ENCODE data around the gene IL17RE.
"Not testable (repeated sequence)": the region's sequence is repeated elsewhere in the genome, so short reads cannot be mapped to it uniquely, and the experiment has no call there.

The IL17RE gene, protein sequence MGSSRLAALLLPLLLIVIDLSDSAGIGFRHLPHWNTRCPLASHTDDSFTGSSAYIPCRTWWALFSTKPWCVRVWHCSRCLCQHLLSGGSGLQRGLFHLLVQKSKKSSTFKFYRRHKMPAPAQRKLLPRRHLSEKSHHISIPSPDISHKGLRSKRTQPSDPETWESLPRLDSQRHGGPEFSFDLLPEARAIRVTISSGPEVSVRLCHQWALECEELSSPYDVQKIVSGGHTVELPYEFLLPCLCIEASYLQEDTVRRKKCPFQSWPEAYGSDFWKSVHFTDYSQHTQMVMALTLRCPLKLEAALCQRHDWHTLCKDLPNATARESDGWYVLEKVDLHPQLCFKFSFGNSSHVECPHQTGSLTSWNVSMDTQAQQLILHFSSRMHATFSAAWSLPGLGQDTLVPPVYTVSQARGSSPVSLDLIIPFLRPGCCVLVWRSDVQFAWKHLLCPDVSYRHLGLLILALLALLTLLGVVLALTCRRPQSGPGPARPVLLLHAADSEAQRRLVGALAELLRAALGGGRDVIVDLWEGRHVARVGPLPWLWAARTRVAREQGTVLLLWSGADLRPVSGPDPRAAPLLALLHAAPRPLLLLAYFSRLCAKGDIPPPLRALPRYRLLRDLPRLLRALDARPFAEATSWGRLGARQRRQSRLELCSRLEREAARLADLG

DNA sequence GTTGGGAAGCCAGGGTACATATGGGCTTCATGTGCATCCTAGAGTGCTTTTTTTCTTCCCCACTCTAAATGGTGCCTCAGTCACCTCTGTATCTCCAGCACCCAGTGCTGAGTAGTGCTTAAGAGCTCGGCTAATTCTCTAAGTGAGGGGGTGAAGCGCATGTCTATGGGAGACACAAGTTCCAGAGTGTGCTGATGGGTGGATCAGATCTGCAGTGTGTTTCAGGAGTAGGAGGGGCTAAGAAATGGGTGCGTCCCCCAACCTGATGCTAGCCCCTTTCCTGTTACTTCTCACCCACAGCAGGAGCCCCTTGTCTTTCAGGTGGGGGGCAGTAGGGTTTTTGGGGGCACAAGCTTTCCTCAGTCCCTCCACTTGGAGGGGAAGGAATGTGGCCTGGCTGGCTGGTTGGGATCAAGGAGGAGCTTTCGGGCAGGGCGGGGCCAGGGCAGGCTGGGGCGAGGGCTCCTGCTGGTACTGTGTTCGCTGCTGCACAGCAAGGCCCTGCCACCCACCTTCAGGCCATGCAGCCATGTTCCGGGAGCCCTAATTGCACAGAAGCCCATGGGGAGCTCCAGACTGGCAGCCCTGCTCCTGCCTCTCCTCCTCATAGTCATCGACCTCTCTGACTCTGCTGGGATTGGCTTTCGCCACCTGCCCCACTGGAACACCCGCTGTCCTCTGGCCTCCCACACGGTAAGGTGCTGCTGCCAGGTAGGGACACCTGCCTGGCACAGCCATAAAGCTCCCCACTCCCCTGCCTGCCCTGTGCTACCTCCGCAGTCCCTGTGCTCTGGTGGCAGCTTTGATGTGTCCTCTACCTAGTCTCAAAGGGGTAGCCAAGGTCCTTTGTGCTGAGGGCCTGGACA, at the start of gene IL17RE:
Gene IL17RE (plus strand): TSS at position 477 of the 866 bp plus-strand sequence. CDS start 85 bp downstream, at position 562.
- peak; percentile 4 for DNase-seq

DNA sequence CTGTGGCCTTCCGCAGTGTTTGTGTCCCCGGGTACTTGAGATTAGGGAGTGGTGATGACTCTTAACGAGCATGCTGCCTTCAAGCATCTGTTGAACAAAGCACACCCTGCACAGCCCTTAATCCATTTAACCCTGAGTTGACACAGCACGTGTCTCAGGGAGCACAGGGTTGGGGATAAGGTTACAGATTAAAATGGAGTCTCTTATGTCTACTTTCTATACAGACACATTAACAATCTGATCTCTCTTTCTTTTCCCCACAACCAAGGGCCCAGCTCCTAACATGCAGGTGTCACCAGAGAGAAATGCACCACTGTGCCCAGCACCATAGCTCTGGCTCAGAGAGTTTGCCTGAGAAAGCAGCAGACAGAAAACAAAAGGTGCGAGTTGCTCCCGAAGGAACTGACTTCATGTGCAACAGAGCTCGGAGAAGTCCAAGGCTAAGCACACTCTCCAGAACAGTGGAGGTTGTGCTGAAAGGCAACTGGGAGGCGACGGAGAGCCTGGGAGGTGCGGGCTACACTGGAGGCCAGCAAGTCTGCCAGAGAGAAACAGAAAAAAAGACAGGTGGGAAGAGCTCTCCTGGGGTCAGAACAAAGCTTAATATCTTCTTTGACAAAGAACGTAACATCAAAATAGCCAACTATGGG, 48.2 kb upstream of the IL17RE start:
- DNase-seq: not testable (repeated sequence)

DNA sequence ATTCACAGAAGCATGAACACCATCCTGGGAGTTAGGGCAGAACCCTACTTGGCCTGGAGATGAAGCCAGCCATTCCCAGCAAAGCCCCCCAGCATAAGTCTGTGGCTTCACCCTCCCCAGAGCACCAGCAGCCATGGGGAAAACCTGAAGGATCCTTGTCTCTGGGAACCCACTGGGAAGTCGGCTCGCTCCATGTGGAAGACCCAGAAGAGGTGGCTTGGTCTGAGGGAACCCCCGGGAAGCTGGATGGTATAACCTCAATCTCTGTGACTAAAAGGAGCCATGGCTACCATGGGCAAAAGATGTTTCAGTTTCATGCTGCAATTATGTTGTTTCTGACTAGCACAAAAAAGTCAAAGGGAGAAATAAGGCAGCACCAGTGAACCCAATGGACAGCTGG, 47.1 kb upstream of the IL17RE start:
- no peak for DNase-seq

DNA sequence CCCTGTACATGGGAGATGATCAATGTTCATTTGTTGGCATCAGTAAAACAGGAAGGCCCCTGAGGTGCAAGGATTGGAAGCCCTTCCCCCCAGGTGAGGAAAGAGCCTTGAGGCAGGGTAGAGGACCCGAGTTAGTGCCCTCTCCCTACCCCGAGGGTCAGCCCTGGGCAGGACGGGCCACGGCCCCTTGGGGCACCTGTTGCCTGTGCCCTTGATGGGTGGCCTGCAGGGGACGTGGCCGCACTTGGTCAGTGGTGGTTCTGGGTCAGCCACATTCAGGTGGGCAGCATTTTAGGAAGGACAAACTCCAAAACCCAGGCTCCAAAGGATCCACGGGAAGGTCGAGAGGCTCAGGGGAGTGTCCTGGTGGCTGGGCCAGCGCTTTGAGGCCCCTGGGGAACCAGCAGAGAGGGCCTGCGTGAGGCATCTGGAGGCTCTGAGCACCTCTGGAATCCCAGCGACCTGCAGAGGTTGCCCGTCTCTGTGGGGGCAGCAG, 43.1 kb upstream of the IL17RE start:
- no peak for DNase-seq

DNA sequence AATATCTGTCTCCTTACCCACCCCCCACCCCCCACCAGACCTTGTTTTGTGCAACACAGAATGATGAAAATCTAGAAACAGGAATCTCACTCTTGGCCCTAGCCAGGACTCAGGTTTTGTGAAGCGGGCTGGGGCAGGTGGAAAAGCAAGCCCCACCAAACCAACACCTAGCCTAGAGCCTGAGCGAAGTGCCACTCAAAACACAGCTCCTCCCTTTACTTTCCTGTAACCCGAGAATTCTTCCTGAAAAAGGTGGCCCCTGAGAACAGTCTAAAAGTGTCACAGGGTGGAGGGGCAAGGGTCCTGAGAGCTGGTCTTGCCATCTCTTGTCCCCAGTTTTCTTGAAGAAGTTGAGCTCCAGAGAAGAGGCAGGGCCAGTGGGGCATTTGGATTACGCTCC, 41.4 kb upstream of the IL17RE start:
- no peak for DNase-seq

DNA sequence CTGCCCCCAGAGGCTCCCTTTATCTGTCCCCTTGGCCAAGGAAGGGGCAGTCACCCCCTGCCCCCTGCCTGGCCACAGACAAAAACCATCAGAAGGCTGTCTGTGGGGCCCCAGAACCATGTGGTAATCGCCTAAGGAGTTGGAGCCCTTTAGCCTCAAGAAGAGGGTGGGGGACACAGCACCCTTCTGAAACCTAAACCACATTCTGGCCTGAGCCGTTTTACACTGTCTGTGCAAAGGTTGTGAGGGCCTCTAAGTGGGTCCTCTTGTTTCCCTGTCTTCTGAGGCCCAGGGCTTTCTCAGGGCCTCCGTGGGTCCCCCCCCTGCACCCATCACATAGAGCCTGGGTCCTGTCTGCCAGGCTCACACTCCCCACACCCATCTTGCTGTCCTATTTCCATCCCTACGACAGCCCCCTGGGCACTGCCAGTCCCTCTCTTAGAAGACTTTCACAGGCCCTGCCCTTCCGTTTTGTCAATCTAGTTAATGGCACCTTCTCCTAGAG, 41.0 kb upstream of the IL17RE start:
- DNase-seq: no peak

DNA sequence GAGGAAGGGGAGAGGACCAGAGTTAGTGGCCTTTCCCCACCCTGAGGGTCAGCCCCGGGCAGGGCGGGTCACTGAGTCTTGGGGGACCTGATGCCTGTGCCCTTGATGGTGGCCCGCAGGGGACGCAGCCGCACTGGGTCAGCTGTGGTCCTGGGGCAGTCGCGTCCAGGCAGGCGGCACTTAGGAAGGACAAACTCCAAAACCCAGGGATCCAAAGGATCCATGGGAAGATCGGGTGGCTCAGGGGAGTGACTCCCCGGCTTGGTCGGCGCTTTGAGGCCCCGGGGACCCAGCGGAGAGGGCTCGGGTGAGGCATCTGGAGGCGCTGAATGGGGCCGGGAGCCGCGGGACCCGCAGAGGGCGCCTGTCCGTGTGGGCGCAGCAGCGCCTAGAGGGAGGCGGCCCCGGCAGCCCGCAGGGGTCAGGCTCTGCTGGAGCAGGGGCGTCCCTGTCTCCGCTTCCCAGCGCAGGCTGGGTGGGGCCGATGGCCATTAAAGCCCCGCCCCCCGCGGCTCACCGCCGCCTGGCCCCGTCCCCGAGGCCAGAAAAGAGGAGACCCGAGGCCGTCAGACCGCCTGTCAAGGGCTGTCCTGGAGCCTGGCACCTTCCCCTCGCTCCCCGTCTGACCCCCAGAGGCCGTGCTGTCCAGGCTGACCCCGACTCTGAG, 40.1 kb upstream of the IL17RE start:
- peak; percentile 21 for DNase-seq

DNA sequence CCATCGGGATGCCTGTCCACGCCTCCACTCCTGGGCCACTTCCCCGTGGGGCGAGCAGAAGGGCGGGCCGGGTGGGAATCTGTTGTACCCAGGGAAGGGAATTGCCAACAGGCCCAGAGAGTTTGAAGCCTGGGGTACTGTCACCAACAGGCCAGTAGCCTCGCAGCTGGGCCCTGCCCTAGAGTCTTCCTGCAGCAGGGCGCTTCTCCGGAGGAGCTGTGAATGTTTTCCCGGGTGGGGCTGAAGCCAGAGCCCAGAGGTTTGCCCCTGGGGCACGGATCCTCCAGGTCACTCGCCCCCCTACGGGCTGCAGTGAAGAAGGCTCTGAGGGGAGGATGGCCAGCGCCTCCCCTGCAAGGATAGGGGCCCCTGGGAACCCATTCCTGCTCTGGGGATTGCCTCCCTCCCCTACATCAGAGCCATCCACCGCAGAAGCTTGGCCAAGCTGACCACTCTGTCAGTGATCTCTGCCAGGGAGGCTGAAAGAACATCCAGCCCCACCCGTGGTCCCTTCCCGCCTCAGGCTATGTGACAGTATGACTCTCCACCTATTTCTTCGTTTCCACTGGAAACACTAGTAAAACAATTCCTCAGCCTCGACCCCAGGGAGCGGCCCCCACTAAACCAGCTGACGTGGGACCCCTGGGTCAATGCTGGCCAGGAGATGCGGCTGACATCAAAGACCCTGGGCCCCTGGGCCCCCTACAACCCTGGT, 39.4 kb upstream of the IL17RE start:
- DNase-seq: no peak

DNA sequence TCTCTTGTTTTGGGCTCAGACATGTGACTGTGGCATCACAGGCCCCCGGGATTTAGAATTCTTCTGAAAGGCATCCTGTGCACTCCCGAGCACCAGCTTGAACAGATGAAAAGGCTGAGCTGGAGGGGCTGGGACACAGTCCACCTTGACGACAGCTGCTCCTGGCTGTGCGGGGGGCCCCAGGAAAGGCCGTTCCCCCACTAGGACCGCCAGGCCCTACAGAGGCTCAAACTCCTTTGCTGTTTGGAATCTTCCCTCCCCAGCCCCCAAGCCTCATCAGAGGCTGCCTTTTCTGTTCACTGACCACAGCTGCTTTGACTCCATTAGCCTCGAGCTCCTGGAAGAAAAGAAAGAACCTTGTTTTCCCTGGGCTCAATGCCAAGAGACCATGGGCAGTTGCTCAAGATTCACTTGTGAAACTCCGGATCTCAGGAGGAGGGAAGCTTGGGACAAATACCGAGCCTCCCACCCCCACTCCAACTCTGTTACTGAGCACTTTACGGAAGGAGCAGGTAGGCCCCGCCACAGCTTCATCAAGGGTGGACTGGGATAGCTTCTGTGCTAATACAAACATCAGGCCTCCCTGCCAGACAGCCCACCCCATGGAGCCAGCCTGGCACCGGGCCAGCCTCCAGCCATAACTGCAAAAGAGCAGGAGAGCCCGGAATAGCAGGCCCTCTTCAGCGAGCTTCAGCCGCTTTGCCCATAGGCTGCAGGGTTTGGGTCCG, 38.3 kb upstream of the IL17RE start:
- no peak for DNase-seq

DNA sequence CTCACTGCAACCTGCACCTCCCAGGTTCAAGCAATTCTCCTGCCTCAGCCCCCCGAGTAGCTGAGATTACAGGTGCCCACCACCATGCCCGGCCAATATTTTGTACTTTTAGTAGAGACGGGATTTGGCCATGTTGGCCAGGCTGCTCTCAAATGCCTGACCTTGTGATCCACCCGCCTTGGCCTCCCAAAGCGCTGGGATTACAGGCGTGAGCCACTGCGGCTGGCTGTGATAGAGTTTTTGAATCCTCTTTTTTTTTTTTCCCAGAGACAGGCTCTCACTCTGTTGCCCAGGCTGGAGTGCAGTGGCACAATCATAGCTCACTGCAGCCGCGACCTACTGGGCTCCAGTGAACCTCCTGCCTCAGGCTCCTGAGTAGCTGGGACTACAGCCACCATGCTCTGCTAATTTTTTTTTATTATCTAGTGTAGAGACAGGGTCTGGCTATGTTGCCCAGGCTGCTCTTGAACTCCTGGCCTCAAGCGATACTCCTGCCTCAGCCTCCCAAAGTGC, 37.5 kb upstream of the IL17RE start:
- not testable (repeated sequence) for DNase-seq

DNA sequence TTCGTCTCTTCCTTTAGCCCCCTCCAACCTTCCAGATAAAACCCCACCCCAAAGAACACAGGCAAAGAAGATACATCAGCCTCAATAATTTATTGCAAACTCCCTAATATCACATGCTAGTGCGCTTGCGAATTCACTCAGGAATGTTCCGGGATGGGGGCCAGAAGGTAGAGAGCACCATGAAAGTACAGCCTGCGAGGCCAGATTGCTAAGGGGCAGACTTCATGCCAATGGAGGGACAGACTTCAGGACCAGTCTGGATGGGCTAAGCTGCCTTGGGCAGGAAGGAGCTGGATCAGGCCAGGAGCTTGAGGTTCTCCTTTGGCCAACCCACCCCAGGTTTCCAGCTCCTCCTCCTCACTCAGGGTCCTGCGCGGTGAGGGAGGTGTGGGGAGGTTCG, 36.0 kb upstream of the IL17RE start:
- DNase-seq: no peak

DNA sequence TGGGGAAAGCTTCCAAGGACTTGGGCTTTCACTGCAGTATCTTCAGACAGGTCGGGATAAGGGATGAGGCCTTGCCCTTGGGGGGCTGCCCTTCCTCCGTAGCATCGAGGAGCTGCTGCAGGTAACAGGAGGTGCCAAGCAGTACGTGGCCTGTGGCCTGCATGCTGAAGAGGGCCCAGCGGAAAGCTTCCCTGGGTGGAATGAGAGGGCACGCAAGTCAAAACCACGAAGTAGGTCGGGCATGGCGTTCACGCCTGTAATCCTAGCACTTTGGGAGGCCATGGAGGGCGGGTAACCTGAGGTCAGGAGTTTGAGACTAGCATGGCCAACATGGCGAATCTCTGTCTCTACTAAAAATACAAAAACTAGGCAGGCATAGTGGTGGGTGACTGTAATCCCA, 35.5 kb upstream of the IL17RE start:
- no peak for DNase-seq

DNA sequence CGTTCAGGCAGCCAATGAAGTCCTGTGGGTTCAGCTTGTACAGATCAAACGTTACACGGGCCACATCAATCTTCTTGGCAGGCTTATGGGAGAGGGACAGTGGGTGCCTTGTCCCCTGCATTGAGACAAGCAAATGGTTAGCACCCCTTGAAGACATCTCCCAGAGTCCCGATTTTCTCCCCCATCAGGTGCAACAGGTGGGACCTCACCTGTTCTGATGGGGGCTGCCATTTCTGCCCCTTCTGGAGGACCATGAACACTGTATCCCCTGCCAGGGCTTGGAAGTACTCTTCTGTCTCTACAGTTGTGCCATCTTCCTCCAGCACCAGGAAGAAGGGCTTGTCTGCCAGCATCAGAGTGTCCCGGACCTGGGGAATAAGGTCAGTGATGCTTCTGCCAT, 32.7 kb upstream of the IL17RE start:
- DNase-seq: no peak

DNA sequence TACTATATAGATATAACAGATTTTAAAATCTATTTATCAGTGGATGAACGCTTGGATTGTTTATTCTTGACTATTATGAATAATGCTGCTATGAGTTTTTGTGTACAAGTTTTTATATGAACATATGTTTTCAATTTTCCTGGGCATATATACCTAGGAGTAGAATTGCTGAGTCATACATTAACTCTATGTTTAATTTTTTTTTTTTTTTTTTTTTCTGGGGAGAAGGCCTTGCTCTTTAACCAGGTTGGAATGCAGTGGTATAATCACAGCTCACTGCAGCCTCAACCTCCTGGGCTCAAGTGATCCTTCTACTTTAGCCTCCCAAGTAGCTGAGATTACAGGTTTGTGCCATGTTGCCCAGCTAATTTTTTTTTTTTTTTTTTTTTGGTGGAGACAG, 31.7 kb upstream of the IL17RE start:
- DNase-seq: no peak

DNA sequence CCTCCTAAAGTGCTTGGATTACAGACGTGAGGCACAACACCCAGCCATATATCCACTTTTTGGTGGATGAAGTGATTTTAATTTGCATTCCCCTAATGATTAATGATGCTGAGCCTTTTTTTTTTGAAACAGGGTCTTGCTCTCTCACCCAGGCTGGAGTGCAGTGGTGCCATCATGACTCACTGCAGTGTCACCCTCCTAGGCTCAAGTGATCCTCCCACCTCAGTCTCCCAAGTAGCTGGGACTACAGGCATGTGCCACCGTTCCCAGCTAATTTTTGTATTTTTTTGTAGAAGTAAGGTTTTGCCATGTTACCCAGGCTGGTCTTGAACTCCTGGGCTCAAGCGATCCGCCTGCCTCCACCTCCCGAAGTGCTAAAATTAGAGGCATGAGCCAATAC, 30.6 kb upstream of the IL17RE start:
- DNase-seq: not testable (repeated sequence)

DNA sequence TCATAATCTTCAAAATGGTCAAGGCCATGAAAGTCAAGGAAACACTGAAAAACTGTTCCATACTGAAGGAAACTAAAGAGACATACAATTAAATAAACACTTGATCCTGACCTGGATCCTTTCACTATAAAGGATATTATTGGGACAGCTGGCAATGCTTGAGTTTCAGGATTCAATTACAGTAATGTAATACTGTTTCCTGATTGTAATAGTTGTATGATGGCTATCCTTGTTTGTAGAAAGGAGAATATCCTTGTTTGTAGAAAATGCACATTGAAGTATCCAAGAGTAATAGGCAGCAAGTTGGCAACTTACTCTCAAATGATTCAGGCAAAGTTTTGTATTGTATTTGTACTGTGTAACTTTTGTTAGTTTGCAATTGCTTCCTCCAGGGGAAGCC, 27.2 kb upstream of the IL17RE start:
- DNase-seq: peak; percentile 47

DNA sequence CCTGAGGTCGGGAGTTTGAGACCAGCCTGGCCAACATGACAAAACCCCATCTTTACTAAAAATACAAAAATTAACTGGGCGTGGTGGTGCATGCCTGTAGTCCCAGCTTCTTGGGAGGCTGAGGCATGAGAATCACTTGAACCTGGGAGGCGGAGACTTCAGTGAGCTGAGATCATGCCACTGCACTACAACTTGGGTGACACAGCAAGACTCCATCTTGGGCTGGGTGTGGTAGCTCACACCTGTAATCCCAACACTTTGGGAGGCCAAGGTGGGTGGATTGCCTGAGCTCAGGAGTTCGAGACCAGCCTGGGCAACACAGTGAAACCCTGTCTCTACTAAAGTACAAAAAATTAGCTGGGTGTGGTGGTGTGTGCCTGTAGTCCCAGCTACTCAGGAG, 26.4 kb upstream of the IL17RE start:
- not testable (repeated sequence) for DNase-seq

DNA sequence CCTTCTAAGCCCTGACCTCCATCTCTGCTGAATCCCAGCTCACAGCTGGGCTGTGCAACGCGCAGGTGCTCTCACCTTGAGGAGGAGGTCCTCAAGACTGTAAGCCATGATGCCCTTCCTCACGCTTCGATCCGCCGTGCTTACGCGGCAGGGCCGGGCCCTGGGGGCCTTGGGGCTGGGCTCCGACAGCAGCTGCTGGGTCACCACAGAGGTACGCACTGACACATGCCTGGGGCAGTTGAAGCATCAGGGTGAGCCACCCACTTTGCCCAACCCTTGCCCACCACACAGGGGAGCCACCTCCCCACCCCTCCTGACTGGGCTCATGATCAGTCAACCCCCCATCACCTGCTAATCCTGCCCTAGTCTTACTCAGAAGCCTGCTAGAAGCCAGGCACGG, 25.7 kb upstream of the IL17RE start:
- no peak for DNase-seq

DNA sequence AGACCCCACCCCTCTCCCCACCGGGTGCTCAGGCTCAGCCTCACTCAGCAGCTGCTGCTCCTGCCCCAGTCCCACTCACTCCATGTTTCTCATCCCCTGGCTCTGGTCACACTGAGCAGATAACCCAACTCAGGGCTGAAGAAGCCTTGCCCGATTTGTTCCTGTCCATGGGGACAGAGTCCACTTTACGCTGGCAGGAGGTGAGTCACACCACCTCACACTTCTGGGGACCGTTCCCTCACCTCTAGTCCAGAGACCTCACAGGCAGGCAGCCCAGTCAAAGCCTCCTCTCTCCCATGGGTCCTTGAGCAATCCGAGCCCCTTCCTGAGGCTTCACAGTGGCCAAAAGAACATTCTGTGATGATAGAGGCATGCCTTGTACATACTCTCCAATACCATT, 23.9 kb upstream of the IL17RE start:
- DNase-seq: no peak

DNA sequence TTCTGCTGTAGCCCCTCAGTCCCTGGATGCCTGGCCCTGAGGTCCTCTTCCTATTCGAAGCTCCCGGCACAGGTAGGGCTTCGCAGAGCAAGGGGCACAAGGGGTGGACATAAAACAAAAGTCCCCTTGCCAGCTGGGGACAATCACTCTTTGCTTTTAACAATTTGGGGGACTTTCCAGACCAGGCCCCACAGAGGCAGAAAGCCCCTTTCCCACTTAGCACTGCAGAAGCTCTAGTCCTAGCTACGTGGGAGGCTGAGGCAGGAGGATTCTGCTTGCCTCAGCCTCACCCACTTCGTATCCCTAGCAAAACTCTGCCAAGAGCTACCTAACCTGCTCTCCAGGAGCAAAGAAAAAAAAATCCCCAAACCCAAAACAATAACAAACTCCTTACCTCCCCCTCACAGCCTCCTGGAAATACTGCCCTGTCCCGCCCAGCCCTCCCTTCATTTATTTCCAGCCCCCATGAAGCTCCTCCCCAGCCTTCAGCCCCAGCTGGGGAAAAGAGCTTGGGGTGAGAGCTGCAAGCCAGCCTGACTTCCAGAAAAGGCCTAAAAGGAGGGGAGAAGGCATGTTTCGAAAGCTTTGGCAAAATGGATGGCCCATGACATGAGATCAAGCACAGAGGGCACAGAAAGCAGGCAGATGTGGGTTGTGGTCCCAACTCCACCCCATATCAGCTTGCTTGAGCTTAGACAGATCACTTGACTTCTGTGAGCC, 22.7 kb upstream of the IL17RE start, which contains the start of gene CIDEC:
Gene CIDEC (minus strand): TSS at position 424 of the 720 bp plus-strand sequence. CDS start 1,767 bp downstream, outside the sequence.
- DNase-seq: no peak

Measured in NCI-H774 (cell line).